Glutamatergic neuron (in vitro differentiated cells): Measurements from ENCODE around the gene SLC9B1. TPM values are rescaled to one million over a fixed set of nuclear protein-coding genes. Genes with fewer than 3 reads are reported as not detected.
"Not testable (repeated sequence)": the region's sequence is repeated elsewhere in the genome, so short reads cannot be mapped to it uniquely, and the experiment has no call there.

Experiments
- DNase-seq: peaks from one replicate; pipeline ENCODE4 v3.0.0; 2022
- H3K27ac Mint-ChIP-seq: one replicate; pipeline ENCODE4 v1.8.0; 2020; ENCODE audit warnings: mild to moderate bottlenecking, mixed read lengths, inconsistent platforms; ENCODE audit not compliant: unreplicated experiment
- H3K27me3 Mint-ChIP-seq: one replicate; pipeline ENCODE4 v1.8.0; 2020; ENCODE audit warnings: mild to moderate bottlenecking, moderate library complexity, mixed read lengths, inconsistent platforms; ENCODE audit not compliant: unreplicated experiment
- H3K36me3 Mint-ChIP-seq: one replicate; pipeline ENCODE4 v1.8.0; 2020; ENCODE audit warnings: mild to moderate bottlenecking, mixed read lengths, inconsistent platforms; ENCODE audit not compliant: unreplicated experiment
- H3K4me1 Mint-ChIP-seq: one replicate; pipeline ENCODE4 v1.8.0; 2020; ENCODE audit warnings: mild to moderate bottlenecking, low read depth, mixed read lengths, inconsistent platforms; ENCODE audit not compliant: unreplicated experiment
- H3K4me3 Mint-ChIP-seq: one replicate; pipeline ENCODE4 v1.8.0; 2020; ENCODE audit warnings: mild to moderate bottlenecking, mixed read lengths, inconsistent platforms; ENCODE audit not compliant: unreplicated experiment
- H3K9me3 Mint-ChIP-seq: one replicate; pipeline ENCODE4 v1.8.0; 2020; ENCODE audit warnings: mild to moderate bottlenecking, moderate library complexity, mixed read lengths, inconsistent platforms; ENCODE audit not compliant: unreplicated experiment
- CTCF ChIP-seq: fragments of 200-600 bp; sonication (generic); IDR thresholded peaks from one replicate; pipeline ENCODE4 v1.5.0; 2021; ENCODE audit not compliant: partially characterized antibody, unreplicated experiment
- total RNA-seq: library from RNA; stranded (reverse); fragmentation: NEBNext Ultra II Directional; extraction: Animal tissue kit (Norgen Biotek cat#: 25700); gene quantifications from one replicate; pipeline ENCODE4 v1.2.1, GENCODE V29; 2021; ENCODE audit not compliant: unreplicated experiment

Gene SLC9B1
- total RNA-seq, 1 donor from 2014 or later = 3.1 TPM

- Mint-ChIP-seq H3K36me3 (no peaks in the 10 kb centered on the region), H3K27ac (no peak overlapping the region), H3K4me3 (no peak overlapping the region), H3K9me3 (no peaks in the 10 kb centered on the region), H3K4me1 (no peaks in the 10 kb centered on the region), H3K27me3 (no peaks in the 10 kb centered on the region)
- TF ChIP-seq CTCF = no peak
- DNase-seq = no peak
Observed at GRCh38 chr4:103011378-103012025, 8.0 kb downstream of the SLC9B1 start.

GRCh38 chr4:103010804-103011203, 8.7 kb downstream of the SLC9B1 start:
- H3K4me3 Mint-ChIP-seq = no peak overlapping the region
- no peak for TF ChIP-seq CTCF

GRCh38 chr4:103008875-103009729, 10.4 kb downstream of the SLC9B1 start:
- DNase-seq = no peak
- Mint-ChIP-seq H3K27ac (no peak overlapping the region), H3K4me1 (no peaks in the 10 kb centered on the region), H3K9me3 (no peaks in the 10 kb centered on the region), H3K4me3 (no peak overlapping the region), H3K27me3 (no peaks in the 10 kb centered on the region), H3K36me3 (no peaks in the 10 kb centered on the region)
- peak; percentile 39 for TF ChIP-seq CTCF

More at GRCh38 chr4:103010804-103011203, 8.7 kb downstream of the SLC9B1 start:
- DNase-seq = no peak
- Mint-ChIP-seq H3K36me3 (no peaks in the 10 kb centered on the region), H3K27me3 (no peaks in the 10 kb centered on the region), H3K27ac (no peak overlapping the region), H3K9me3 (no peaks in the 10 kb centered on the region), H3K4me1 (no peaks in the 10 kb centered on the region)

- H3K4me1 Mint-ChIP-seq = no peaks in the 10 kb centered on the region
- no peaks in the 10 kb centered on the region for H3K27me3 Mint-ChIP-seq
- H3K9me3 Mint-ChIP-seq = peaks cover 3% of the 10 kb centered on the region
- no peaks in the 10 kb centered on the region for H3K36me3 Mint-ChIP-seq
- no peak overlapping the region for H3K27ac Mint-ChIP-seq
- TF ChIP-seq CTCF = no peak
- DNase-seq = no peak
- no peak overlapping the region for H3K4me3 Mint-ChIP-seq
Observed at GRCh38 chr4:103002551-103002950, 17.0 kb downstream of the SLC9B1 start.

GRCh38 chr4:102994803-102995202, 24.7 kb downstream of the SLC9B1 start:
- H3K27me3 Mint-ChIP-seq = no peaks in the 10 kb centered on the region
- H3K36me3 Mint-ChIP-seq = peaks cover 6% of the 10 kb centered on the region
- no peak for DNase-seq

GRCh38 chr4:102993985-102994384, 25.5 kb downstream of the SLC9B1 start:
- H3K4me3 Mint-ChIP-seq, DNase-seq, H3K27me3 Mint-ChIP-seq, H3K27ac Mint-ChIP-seq, H3K9me3 Mint-ChIP-seq, H3K36me3 Mint-ChIP-seq, H3K4me1 Mint-ChIP-seq: not testable (repeated sequence)

More at GRCh38 chr4:102994803-102995202, 24.7 kb downstream of the SLC9B1 start:
- Mint-ChIP-seq H3K27ac (no peak overlapping the region), H3K4me1 (no peaks in the 10 kb centered on the region), H3K4me3 (no peak overlapping the region), H3K9me3 (peaks cover 4% of the 10 kb centered on the region)
- TF ChIP-seq CTCF = no peak
